Gastroesophageal sphincter (tissue), 4 donors: ENCODE data around the gene EVA1A. TPM values are rescaled to one million over a fixed set of nuclear protein-coding genes. Genes with fewer than 3 reads are reported as not detected.

Source experiments
- ATAC-seq: fragments of 150-250 bp; one replicate; pipeline ENCODE4 v1.9.1; 2016; ENCODE audit warnings: mild to moderate bottlenecking, moderate library complexity
- H3K27ac ChIP-seq, 4 donors: fragments of 200-600 bp; sonication (generic) in 3 of 4; 1 replicate in 3 of 4; 2 replicates in 1 of 4; pipeline ENCODE4 v1.5.1; 2016 to 2019
- H3K27me3 ChIP-seq: fragments of 200-600 bp; sonication (generic); one replicate; pipeline ENCODE4 v1.5.1; 2019
- H3K36me3 ChIP-seq, 2 donors: fragments of 200-600 bp; sonication (generic); one replicate each; pipeline ENCODE4 v1.5.1; 2019; ENCODE audit warnings: control low read depth in 1 of 2
- H3K4me1 ChIP-seq, 3 donors: fragments of 200-600 bp; sonication (generic); 1 replicate in 2 of 3; 2 replicates in 1 of 3; pipeline ENCODE4 v1.5.1; 2016 to 2019; ENCODE audit warnings: control low read depth in 2 of 3
- H3K4me3 ChIP-seq, 2 donors: fragments of 200-600 bp; sonication (generic); one replicate each; pipeline ENCODE4 v1.5.1; 2019; ENCODE audit warnings: mild to moderate bottlenecking in 1 of 2, moderate library complexity in 1 of 2
- H3K9me3 ChIP-seq, 3 donors: fragments of 200-600 bp; sonication (generic); one replicate each; pipeline ENCODE4 v1.5.1; 2017 to 2019; ENCODE audit warnings: control low read depth in 2 of 3
- CTCF ChIP-seq, 4 experiments: fragments of 200-600 bp in 2 of 4; fragments of 450-650 bp in 2 of 4; sonication (generic) in 1 of 4; IDR thresholded peaks; one replicate each; pipeline ENCODE4 v1.5.1; 2017 to 2019; ENCODE audit warnings: antibody characterized with exemption in 4 of 4, mild to moderate bottlenecking in 2 of 4, moderate library complexity in 2 of 4
- EP300 ChIP-seq: sonication (generic); formaldehyde crosslinking; IDR thresholded peaks from one replicate; pipeline ENCODE4 v1.6.1; 2017; ENCODE audit warnings: antibody characterized with exemption, mild to moderate bottlenecking
- POLR2A ChIP-seq, 2 donors: fragments of 450-650 bp; IDR thresholded peaks; one replicate each; pipeline ENCODE4 v1.6.1; 2017; ENCODE audit warnings: antibody characterized with exemption in 2 of 2, mild to moderate bottlenecking in 2 of 2, moderate library complexity in 1 of 2
- POLR2AphosphoS5 ChIP-seq: sonication (generic); formaldehyde crosslinking; IDR thresholded peaks from one replicate; pipeline ENCODE4 v1.6.1; 2017; ENCODE audit warnings: antibody characterized with exemption
- WGBS, 2 donors: methylation state at CpG; one replicate each; pipeline ENCODE4 v1.1.5; 2018; ENCODE audit warnings: low coverage in 1 of 2; 5-methylcytosine and 5-hydroxymethylcytosine counted together
- total RNA-seq, 4 donors: library from RNA; depleted of rRNA; stranded (reverse); fragments of >200 nt; gene quantifications; one replicate each; pipeline ENCODE4 v1.1.0, GENCODE V29; 2016

EVA1A gene
- total RNA-seq, 4 donors from 2014 or later = 0.74 TPM; not detected in 3

GRCh38 chr2:75607988-75608683 is 47.4 kb upstream of the EVA1A start:
- peaks cover 83% of the 10 kb centered on the region for H3K27me3 ChIP-seq
- peaks cover 0 to 4% (median 0%) of the 10 kb centered on the region in 3 donors for H3K4me1 ChIP-seq
- no peak for TF ChIP-seq POLR2AphosphoS5
- no peak for TF ChIP-seq POLR2A (IDR thresholded peaks at IDR 0.05)
- no peak for TF ChIP-seq CTCF (IDR thresholded peaks at IDR 0.05)
- no peak for TF ChIP-seq EP300
- no peaks in the 10 kb centered on the region for H3K9me3 ChIP-seq
- no peak overlapping the region for H3K4me3 ChIP-seq
- H3K27ac ChIP-seq = no peak overlapping the region
- no peak for ATAC-seq
- H3K36me3 ChIP-seq = no peaks in the 10 kb centered on the region
- WGBS, 2 donors = 54 to 88% methylated on average over 6 of the region's 7 CpGs

GRCh38 chr2:75607400-75607798 is 46.7 kb upstream of the EVA1A start:
- Histone ChIP-seq H3K4me3 (no peak overlapping the region), H3K27ac (no peak overlapping the region), H3K27me3 (peaks cover 77% of the 10 kb centered on the region), H3K4me1 (peaks cover 0 to 4% (median 0%) of the 10 kb centered on the region in 3 donors), H3K36me3 (no peaks in the 10 kb centered on the region), H3K9me3 (no peaks in the 10 kb centered on the region)
- WGBS, 2 donors = 90 to 94% methylated on average over 1 to 2 of the region's 3 CpGs
- no peak for ATAC-seq
- TF ChIP-seq CTCF (IDR thresholded peaks at IDR 0.05) (no peak), POLR2AphosphoS5 (no peak), EP300 (no peak), POLR2A (IDR thresholded peaks at IDR 0.05) (no peak)

- Histone ChIP-seq H3K4me3 (no peak overlapping the region), H3K27me3 (peaks cover 72% of the 10 kb centered on the region), H3K27ac (no peak overlapping the region), H3K36me3 (no peaks in the 10 kb centered on the region), H3K4me1 (peaks cover 0 to 4% (median 0%) of the 10 kb centered on the region in 3 donors), H3K9me3 (no peaks in the 10 kb centered on the region)
- ATAC-seq = no peak
- WGBS, 2 donors = 78 to 85% methylated on average over 6 to 8 of the region's 8 CpGs
- TF ChIP-seq POLR2AphosphoS5 = no peak
- no peak for TF ChIP-seq EP300
Measured at GRCh38 chr2:75606761-75607399, 46.1 kb upstream of the EVA1A start.

GRCh38 chr2:75605770-75606529 is 45.2 kb upstream of the EVA1A start:
- Histone ChIP-seq H3K9me3 (no peaks in the 10 kb centered on the region), H3K4me1 (peaks cover 0 to 4% (median 0%) of the 10 kb centered on the region in 3 donors), H3K4me3 (no peak overlapping the region), H3K36me3 (no peaks in the 10 kb centered on the region), H3K27me3 (peaks cover 66% of the 10 kb centered on the region), H3K27ac (no peak overlapping the region)
- 57 to 60% methylated on average over 1 to 4 of the region's 6 CpGs for WGBS, 2 donors
- ATAC-seq = no peak
- no peak for TF ChIP-seq POLR2AphosphoS5
- TF ChIP-seq CTCF (IDR thresholded peaks at IDR 0.05) = no peak
- no peak for TF ChIP-seq EP300
- TF ChIP-seq POLR2A (IDR thresholded peaks at IDR 0.05) = no peak

- Histone ChIP-seq H3K9me3 (no peaks in the 10 kb centered on the region), H3K36me3 (no peaks in the 10 kb centered on the region), H3K4me1 (peaks cover 0 to 4% (median 0%) of the 10 kb centered on the region in 3 donors), H3K4me3 (no peak overlapping the region), H3K27me3 (peaks cover 51% of the 10 kb centered on the region), H3K27ac (no peak overlapping the region)
- no peak for TF ChIP-seq CTCF (IDR thresholded peaks at IDR 0.05)
- TF ChIP-seq EP300 = no peak
- TF ChIP-seq POLR2AphosphoS5 = no peak
- no peak for TF ChIP-seq POLR2A (IDR thresholded peaks at IDR 0.05)
- ATAC-seq = no peak
- 71 to 89% methylated on average over 2 to 4 of the region's 4 CpGs for WGBS, 2 donors
Measured at GRCh38 chr2:75604484-75604883, 43.7 kb upstream of the EVA1A start.
